GM12878 (cell line): ENCODE measurements around the gene LSM2. TPM values are rescaled to one million over a fixed set of nuclear protein-coding genes. Genes with fewer than 3 reads are reported as not detected.

ENCODE experiments used
- CREB1 ChIP-seq: IDR thresholded peaks from 2 replicates; pipeline ENCODE4 v1.6.1; 2012; ENCODE audit warnings: low read depth, mild to moderate bottlenecking, inconsistent platforms
- EED ChIP-seq: sonication (generic); IDR thresholded peaks from 2 replicates; pipeline ENCODE4 v1.6.1; 2016; ENCODE audit warnings: antibody characterized with exemption, low read depth
- EP300 ChIP-seq, 2 experiments: fragments of 150-350 bp in 1 of 2; IDR thresholded peaks; 2 replicates each; pipeline ENCODE4 v1.6.1; 2011 to 2012; ENCODE audit warnings: low read depth in 2 of 2, low read length in 2 of 2, borderline replicate concordance in 1 of 2, improper control_type of control experiment in 1 of 2, inconsistent platforms in 1 of 2; ENCODE audit not compliant: control insufficient read depth in 1 of 2
- FOXK2 ChIP-seq: fragments of 450-650 bp; IDR thresholded peaks from 2 replicates; pipeline ENCODE4 v1.6.1; 2017; ENCODE audit warnings: mild to moderate bottlenecking, moderate library complexity
- IKZF2 ChIP-seq, 2 experiments: fragments of 450-650 bp; IDR thresholded peaks; 2 replicates each; pipeline ENCODE4 v1.6.1; 2017; ENCODE audit warnings: mild to moderate bottlenecking in 2 of 2, moderate library complexity in 2 of 2
- MYB ChIP-seq: fragments of 150-350 bp; IDR thresholded peaks from 2 replicates; pipeline ENCODE4 v1.6.1; 2014; ENCODE audit warnings: mild to moderate bottlenecking, low read depth, low read length, borderline replicate concordance
- PAX5 ChIP-seq: IDR thresholded peaks from 2 replicates; pipeline ENCODE4 v1.6.1; 2011; ENCODE audit warnings: low read depth, low read length, borderline replicate concordance
- SKIL ChIP-seq: fragments of 450-650 bp; IDR thresholded peaks from 2 replicates; pipeline ENCODE4 v1.6.1; 2017; ENCODE audit warnings: mild to moderate bottlenecking, low read depth, inconsistent platforms; ENCODE audit not compliant: poor library complexity, severe bottlenecking
- SMAD5 ChIP-seq: IDR thresholded peaks from 2 replicates; pipeline ENCODE4 v1.6.1; 2016; ENCODE audit warnings: antibody characterized with exemption, low read depth
- TCF12 ChIP-seq: IDR thresholded peaks from 2 replicates; pipeline ENCODE4 v1.6.1; 2011; ENCODE audit warnings: low read depth, mild to moderate bottlenecking, low read length
- polyA plus RNA-seq, 11 experiments: library from polyadenylated mRNA; depleted of rRNA in 4 of 11; unstranded in 6 of 11; stranded (reverse) in 5 of 11; fragments of >200 nt; fragmentation: Nextera tagmentation in 4 of 11; fragmentation: Illumina TruSeq in 1 of 11; extraction: Ambion mirVana in 4 of 11; extraction: Trizol in 1 of 11; gene quantifications; 1 replicate in 1 of 11; 2 replicates in 10 of 11; pipeline versions ENCODE4 v1.2.1 to v1.2.3, GENCODE V29; 2011 to 2016; ENCODE audit warnings: inconsistent platforms in 2 of 11, missing spikeins in 2 of 11, low read depth in 1 of 11
- total RNA-seq, 4 experiments: library from RNA; depleted of rRNA in 3 of 4; stranded (reverse); fragments of >200 nt in 3 of 4; fragmentation: Illumina TruSeq in 1 of 4; extraction: Trizol in 1 of 4; gene quantifications; 2 replicates each; pipeline versions ENCODE4 v1.2.1 to v1.2.3, GENCODE V29; 2013 to 2021
- TF ChIP-seq, protein P1 (sequence below): IDR thresholded peaks from 2 replicates; pipeline ENCODE4 v1.6.1; 2011; ENCODE audit warnings: borderline replicate concordance, low read depth, mild to moderate bottlenecking, moderate library complexity, low read length; ENCODE audit not compliant: insufficient read depth, poor library complexity, severe bottlenecking

LSM2 gene
- total and polyA plus RNA-seq, 10 of the 15 experiments (the other 5 are each of a cell fraction or from before 2014, with no cell fraction given) = 99.1 to 276 (median 153) TPM

DNA sequence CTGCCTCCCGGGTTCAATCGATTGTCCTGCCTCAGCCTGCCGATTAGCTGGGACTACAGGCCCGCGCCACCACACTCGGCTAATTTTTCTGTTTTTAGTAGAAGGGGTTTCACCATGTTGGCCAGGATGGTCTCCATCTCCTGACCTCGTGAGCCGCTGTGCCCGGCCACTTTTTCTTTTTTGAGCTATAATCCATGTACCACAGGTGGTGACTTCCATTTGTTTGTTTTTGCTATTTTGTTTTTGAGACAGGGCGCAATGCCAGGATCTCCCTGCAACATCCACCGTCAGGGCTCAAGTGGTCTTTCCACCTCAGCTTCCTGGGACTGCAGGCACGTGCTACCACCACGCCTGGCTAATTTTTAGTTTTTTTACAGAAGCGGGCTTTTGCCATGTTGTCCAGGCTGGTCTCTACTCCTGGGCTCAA, 29.3 kb upstream of the LSM2 start (continued):
- no peak for TF ChIP-seq EED
- TF ChIP-seq CREB1 = no peak
- TF ChIP-seq MYB = no peak
- no peak for TF ChIP-seq FOXK2
- TF ChIP-seq SMAD5 = no peak
- 0 out of 2 replicates have a peak, but pooled peaks have one; percentile 45 for TF ChIP-seq PAX5
- peak in 1 of 2 experiments; percentile 14; a peak in 1 of 4 replicates for TF ChIP-seq IKZF2 (IDR thresholded peaks at IDR 0.05)
- TF ChIP-seq EP300 (IDR thresholded peaks at IDR 0.05; ENCODE audit: borderline replicate concordance in 1 of 2, control insufficient read depth in 1 of 2, low read depth in 2 of 2, low read length in 2 of 2) = no peak
- TF ChIP-seq, protein P1, sequence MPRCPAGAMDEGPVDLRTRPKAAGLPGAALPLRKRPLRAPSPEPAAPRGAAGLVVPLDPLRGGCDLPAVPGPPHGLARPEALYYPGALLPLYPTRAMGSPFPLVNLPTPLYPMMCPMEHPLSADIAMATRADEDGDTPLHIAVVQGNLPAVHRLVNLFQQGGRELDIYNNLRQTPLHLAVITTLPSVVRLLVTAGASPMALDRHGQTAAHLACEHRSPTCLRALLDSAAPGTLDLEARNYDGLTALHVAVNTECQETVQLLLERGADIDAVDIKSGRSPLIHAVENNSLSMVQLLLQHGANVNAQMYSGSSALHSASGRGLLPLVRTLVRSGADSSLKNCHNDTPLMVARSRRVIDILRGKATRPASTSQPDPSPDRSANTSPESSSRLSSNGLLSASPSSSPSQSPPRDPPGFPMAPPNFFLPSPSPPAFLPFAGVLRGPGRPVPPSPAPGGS = no peak
- TF ChIP-seq SKIL = no peak
- no peak for TF ChIP-seq TCF12
